Ishikawa (cell line): ENCODE data around the gene ATP12A.

Experiments used
- CEBPB ChIP-seq: IDR thresholded peaks from 2 replicates; pipeline ENCODE4 v1.6.1; 2012
- CREB1 ChIP-seq: IDR thresholded peaks from 2 replicates; pipeline ENCODE4 v1.6.1; 2012; ENCODE audit warnings: low read depth
- EGR1 ChIP-seq: IDR thresholded peaks from 2 replicates; pipeline ENCODE4 v1.6.1; 2012
- EP300 ChIP-seq: IDR thresholded peaks from 2 replicates; pipeline ENCODE4 v1.6.1; 2012; ENCODE audit warnings: borderline replicate concordance
- FOXM1 ChIP-seq: IDR thresholded peaks from 2 replicates; pipeline ENCODE4 v1.6.1; 2012; ENCODE audit warnings: low read depth, borderline replicate concordance
- NFIC ChIP-seq: IDR thresholded peaks from 2 replicates; pipeline ENCODE4 v1.6.1; 2012
- RAD21 ChIP-seq: IDR thresholded peaks from 2 replicates; pipeline ENCODE4 v1.6.1; 2012; ENCODE audit warnings: low read depth
- TAF1 ChIP-seq: IDR thresholded peaks from 2 replicates; pipeline ENCODE4 v1.6.1; 2012; ENCODE audit warnings: low read depth, mild to moderate bottlenecking
- TCF12 ChIP-seq: IDR thresholded peaks from 2 replicates; pipeline ENCODE4 v1.6.1; 2012; ENCODE audit warnings: low read depth
- TEAD4 ChIP-seq: IDR thresholded peaks from 2 replicates; pipeline ENCODE4 v1.6.1; 2012
- YY1 ChIP-seq: IDR thresholded peaks from 2 replicates; pipeline ENCODE4 v1.6.1; 2012; ENCODE audit warnings: low read depth
- ZBTB7A ChIP-seq: IDR thresholded peaks from 2 replicates; pipeline ENCODE4 v1.6.1; 2012; ENCODE audit warnings: low read depth
- TF ChIP-seq, protein P1 (sequence below): IDR thresholded peaks from 2 replicates; pipeline ENCODE4 v1.6.1; 2012
- TF ChIP-seq, protein P2 (sequence below): IDR thresholded peaks from 2 replicates; pipeline ENCODE4 v1.6.1; 2012
- TF ChIP-seq, protein P3 (sequence below): IDR thresholded peaks from 2 replicates; pipeline ENCODE4 v1.6.1; 2012; ENCODE audit warnings: low read depth, mild to moderate bottlenecking

ATP12A gene

DNA sequence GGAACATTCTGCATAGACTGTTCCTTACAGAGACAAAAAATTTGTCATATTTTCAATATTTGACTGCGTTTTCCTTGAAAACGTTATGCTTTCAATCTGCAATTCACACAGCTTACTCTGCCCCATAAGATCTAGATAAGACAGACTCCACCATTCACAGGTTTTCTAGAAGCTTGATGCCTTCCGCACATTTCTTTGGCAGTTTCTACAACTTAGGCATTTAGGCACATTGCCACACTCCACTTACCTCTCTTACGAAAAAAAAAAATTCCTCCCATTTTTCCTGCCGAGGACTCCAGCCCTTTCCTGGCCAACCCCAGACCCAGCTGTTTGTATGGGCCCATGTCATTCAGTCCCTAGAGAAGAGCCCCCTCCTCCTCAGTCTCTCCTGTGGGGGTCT lies 11.2 kb downstream of the ATP12A start:
- TF ChIP-seq EP300 (no peak), RAD21 (no peak), ZBTB7A (no peak), TEAD4 (no peak), FOXM1 (no peak), TCF12 (no peak), TAF1 (no peak), EGR1 (no peak), YY1 (no peak), CREB1 (no peak), CEBPB (no peak), NFIC (no peak)
- TF ChIP-seq, protein P1, sequence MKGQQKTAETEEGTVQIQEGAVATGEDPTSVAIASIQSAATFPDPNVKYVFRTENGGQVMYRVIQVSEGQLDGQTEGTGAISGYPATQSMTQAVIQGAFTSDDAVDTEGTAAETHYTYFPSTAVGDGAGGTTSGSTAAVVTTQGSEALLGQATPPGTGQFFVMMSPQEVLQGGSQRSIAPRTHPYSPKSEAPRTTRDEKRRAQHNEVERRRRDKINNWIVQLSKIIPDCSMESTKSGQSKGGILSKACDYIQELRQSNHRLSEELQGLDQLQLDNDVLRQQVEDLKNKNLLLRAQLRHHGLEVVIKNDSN: no peak
- TF ChIP-seq, protein P2, sequence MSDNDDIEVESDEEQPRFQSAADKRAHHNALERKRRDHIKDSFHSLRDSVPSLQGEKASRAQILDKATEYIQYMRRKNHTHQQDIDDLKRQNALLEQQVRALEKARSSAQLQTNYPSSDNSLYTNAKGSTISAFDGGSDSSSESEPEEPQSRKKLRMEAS: no peak
- TF ChIP-seq, protein P3, sequence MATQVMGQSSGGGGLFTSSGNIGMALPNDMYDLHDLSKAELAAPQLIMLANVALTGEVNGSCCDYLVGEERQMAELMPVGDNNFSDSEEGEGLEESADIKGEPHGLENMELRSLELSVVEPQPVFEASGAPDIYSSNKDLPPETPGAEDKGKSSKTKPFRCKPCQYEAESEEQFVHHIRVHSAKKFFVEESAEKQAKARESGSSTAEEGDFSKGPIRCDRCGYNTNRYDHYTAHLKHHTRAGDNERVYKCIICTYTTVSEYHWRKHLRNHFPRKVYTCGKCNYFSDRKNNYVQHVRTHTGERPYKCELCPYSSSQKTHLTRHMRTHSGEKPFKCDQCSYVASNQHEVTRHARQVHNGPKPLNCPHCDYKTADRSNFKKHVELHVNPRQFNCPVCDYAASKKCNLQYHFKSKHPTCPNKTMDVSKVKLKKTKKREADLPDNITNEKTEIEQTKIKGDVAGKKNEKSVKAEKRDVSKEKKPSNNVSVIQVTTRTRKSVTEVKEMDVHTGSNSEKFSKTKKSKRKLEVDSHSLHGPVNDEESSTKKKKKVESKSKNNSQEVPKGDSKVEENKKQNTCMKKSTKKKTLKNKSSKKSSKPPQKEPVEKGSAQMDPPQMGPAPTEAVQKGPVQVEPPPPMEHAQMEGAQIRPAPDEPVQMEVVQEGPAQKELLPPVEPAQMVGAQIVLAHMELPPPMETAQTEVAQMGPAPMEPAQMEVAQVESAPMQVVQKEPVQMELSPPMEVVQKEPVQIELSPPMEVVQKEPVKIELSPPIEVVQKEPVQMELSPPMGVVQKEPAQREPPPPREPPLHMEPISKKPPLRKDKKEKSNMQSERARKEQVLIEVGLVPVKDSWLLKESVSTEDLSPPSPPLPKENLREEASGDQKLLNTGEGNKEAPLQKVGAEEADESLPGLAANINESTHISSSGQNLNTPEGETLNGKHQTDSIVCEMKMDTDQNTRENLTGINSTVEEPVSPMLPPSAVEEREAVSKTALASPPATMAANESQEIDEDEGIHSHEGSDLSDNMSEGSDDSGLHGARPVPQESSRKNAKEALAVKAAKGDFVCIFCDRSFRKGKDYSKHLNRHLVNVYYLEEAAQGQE: no peak

DNA sequence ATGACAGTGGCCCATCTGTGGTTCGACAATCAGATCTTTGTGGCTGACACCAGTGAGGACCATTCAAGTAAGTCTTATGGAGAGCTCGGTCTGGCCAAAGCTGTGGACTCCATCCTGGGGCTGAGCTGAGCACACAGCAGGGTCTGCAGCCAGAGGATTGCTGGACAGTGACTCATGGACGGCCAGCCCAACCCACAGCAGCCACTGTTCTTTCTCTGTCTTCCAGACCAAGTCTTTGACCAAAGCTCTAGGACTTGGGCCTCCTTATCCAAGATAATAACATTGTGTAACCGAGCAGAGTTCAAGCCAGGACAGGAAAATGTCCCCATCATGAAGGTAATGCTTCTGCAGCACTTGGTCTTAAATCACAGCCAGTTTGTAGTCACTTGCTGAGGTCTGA lies 12.4 kb downstream of the ATP12A start:
- TF ChIP-seq ZBTB7A (no peak), TEAD4 (no peak), YY1 (no peak), RAD21 (no peak), CEBPB (no peak)
- TF ChIP-seq, protein P3: peak; percentile 45; the same call in 1 of the 2 replicates

DNA sequence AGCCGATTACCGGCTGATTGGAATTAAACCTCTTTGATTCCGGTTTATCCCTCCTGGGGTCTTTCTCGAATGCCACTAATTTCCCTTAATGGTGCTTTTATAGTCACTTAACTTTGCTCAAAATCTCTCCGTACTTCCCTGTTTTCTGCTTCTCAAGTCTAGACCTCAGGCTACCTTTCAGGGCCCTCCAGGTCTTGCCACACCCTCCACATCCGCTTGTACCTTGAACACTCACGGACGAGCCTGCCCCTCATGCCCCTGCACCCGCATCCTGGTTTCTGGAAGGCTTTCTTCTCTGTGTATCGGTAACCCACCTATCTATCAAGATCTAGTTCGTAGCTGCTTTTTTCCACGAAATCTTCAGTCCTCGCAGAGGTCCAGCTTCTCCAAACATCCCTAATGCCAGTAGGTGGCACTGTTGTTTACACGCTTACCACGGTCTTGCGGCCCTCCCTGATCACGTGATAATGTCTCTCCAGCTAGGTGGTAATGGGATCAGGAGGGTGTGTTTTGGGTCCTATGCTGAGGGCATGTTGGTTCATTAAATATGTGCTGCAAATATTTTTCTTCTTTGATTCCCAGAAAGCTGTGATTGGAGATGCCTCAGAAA lies 13.8 kb downstream of the ATP12A start:
- TF ChIP-seq CEBPB: no peak
- TF ChIP-seq, protein P1: peak; percentile 93
- peak; percentile 72 for TF ChIP-seq RAD21
- TF ChIP-seq, protein P2: peak; percentile 32; the same call in 1 of the 2 replicates

DNA sequence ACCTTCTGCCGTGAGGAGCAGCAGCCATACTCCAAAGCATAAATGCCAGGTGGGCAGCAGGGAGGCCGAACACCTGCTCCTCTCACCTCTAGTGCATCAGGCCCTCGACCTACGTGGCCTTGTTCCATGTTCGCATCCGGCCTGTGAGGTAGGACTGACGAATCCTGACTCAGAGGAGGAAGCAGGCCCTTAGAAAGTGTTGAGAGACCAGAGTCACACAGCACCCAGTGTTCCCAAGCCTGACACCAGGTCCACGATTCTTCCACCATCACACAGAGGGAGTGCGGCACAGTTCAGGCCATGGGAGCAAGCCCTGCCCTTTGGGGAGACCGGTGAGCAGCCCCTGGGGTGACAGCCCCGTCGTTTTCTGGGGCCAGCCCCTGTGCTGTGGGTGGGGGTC lies 14.7 kb downstream of the ATP12A start:
- TF ChIP-seq NFIC (no peak), FOXM1 (no peak), TAF1 (no peak), CEBPB (no peak), EGR1 (no peak), YY1 (no peak), TCF12 (no peak), ZBTB7A (no peak), RAD21 (no peak), EP300 (no peak), CREB1 (no peak), TEAD4 (no peak)
- TF ChIP-seq, protein P2: no peak
- TF ChIP-seq, protein P3: no peak
- TF ChIP-seq, protein P1: no peak
